Caco-2 (cell line): ENCODE measurements around the gene GNAQ. TPM values are rescaled to one million over a fixed set of nuclear protein-coding genes. Genes with fewer than 3 reads are reported as not detected.

Experiments
- BruUV-seq: library from RNA; stranded (reverse); fragments of 400-500 nt; replicated peaks from 2 replicates; lab custom pipeline; 2021; lab: Mats Ljungman, UMichigan
- CTCF ChIA-PET: fragments of 300-600 bp; sonication (Branson Sonifier 250); formaldehyde crosslinking; loops from one replicate; lab custom pipeline; 2022; ENCODE audit warnings: antibody characterized with exemption; lab: Charles Lee
- POLR2A ChIA-PET: fragments of 300-600 bp; sonication (Branson Sonifier 250); formaldehyde crosslinking; loops from one replicate; lab custom pipeline; 2022; ENCODE audit warnings: antibody characterized with exemption; lab: Charles Lee
- DNase-seq, 2 experiments: peaks; one replicate each; pipeline versions ENCODE4 v3.0.0 to v3.0.0-alpha.2; 2020 to 2022
- H3K27me3 ChIP-seq: replicated peaks from 2 replicates; pipeline ENCODE4 v1.6.0; 2011; ENCODE audit warnings: low read length; ENCODE audit not compliant: control insufficient read depth, insufficient read depth
- H3K36me3 ChIP-seq: 2 replicates; pipeline ENCODE4 v1.5.1; 2011; ENCODE audit warnings: low read length; ENCODE audit not compliant: control insufficient read depth, insufficient read depth
- H3K4me1 ChIP-seq: fragments of 250-450 bp; sonication (Bioruptor Pico); 2 replicates; pipeline ENCODE4 v1.5.1; 2020; ENCODE audit warnings: mild to moderate bottlenecking
- H3K4me3 ChIP-seq: 2 replicates; pipeline ENCODE4 v1.5.1; 2011; ENCODE audit warnings: low read depth, mild to moderate bottlenecking, control low read depth, low read length
- H3K9me3 ChIP-seq: fragments of 250-450 bp; sonication (Bioruptor Pico); 2 replicates; pipeline ENCODE4 v1.5.1; 2020; ENCODE audit warnings: mild to moderate bottlenecking, moderate library complexity
- H3K27ac Mint-ChIP-seq: one replicate; pipeline ENCODE4 v1.8.0; 2022; ENCODE audit warnings: mixed read lengths; ENCODE audit not compliant: unreplicated experiment
- H3K27me3 Mint-ChIP-seq: one replicate; pipeline ENCODE4 v1.8.0; 2022; ENCODE audit warnings: mixed read lengths; ENCODE audit not compliant: insufficient read depth, unreplicated experiment
- H3K36me3 Mint-ChIP-seq: one replicate; pipeline ENCODE4 v1.8.0; 2022; ENCODE audit warnings: mild to moderate bottlenecking, mixed read lengths; ENCODE audit not compliant: insufficient read depth, unreplicated experiment
- H3K4me1 Mint-ChIP-seq: one replicate; pipeline ENCODE4 v1.8.0; 2022; ENCODE audit warnings: low read depth, mixed read lengths; ENCODE audit not compliant: unreplicated experiment
- H3K4me3 Mint-ChIP-seq: one replicate; pipeline ENCODE4 v1.8.0; 2022; ENCODE audit warnings: mild to moderate bottlenecking, moderate library complexity, mixed read lengths; ENCODE audit not compliant: unreplicated experiment
- H3K9me3 Mint-ChIP-seq: one replicate; pipeline ENCODE4 v1.8.0; 2022; ENCODE audit warnings: mixed read lengths; ENCODE audit not compliant: unreplicated experiment
- CTCF ChIP-seq, 2 experiments: fragments of 200-600 bp in 1 of 2; IDR thresholded peaks; 1 replicate in 1 of 2; 2 replicates in 1 of 2; pipeline versions ENCODE4 v1.5.1 to v1.8.0; 2011 to 2022; ENCODE audit warnings: antibody characterized with exemption in 1 of 2, control low read depth in 1 of 2, inconsistent platforms in 1 of 2, low read depth in 1 of 2, low read length in 1 of 2, mild to moderate bottlenecking in 1 of 2, moderate library complexity in 1 of 2; ENCODE audit not compliant: insufficient read depth in 1 of 2, severe bottlenecking in 1 of 2, unreplicated experiment in 1 of 2
- intact Hi-C: fragments of 100-400 bp; cut with micrococcal nuclease; formaldehyde crosslinking; loops from one replicate; pipeline ENCODE4 v1.10.0; 2022; ENCODE audit not compliant: unreplicated experiment
- total RNA-seq: library from RNA; stranded (reverse); gene quantifications from 2 replicates; pipeline ENCODE4 v1.2.3, GENCODE V29; 2022

The GNAQ gene
- total RNA-seq, 1 experiment from 2014 or later = 10.1 TPM

GRCh38 chr9:77726814-77727213, 304.8 kb downstream of the GNAQ start:
- DNase-seq = no peak
- no peak overlapping the region for H3K4me3 Mint-ChIP-seq
- no peaks in the 10 kb centered on the region for H3K27me3 ChIP-seq
- H3K9me3 ChIP-seq = no peaks in the 10 kb centered on the region
- no peaks in the 10 kb centered on the region for H3K4me1 Mint-ChIP-seq
- no peaks in the 10 kb centered on the region for H3K4me1 ChIP-seq
- H3K36me3 ChIP-seq = no peaks in the 10 kb centered on the region
- H3K36me3 Mint-ChIP-seq = no peaks in the 10 kb centered on the region
- ChIA-PET CTCF (no interaction called here), POLR2A (no interaction called here)
- no peak overlapping the region for H3K4me3 ChIP-seq
- no peak for TF ChIP-seq CTCF (IDR thresholded peaks at IDR 0.05; ENCODE audit: insufficient read depth in 1 of 2, low read depth in 1 of 2, low read length in 1 of 2, severe bottlenecking in 1 of 2, unreplicated experiment in 1 of 2)
- no TSS peak for BruUV-seq
- no peak overlapping the region for H3K27ac Mint-ChIP-seq
- intact Hi-C loops = no loop called here
- no peaks in the 10 kb centered on the region for H3K9me3 Mint-ChIP-seq
- H3K27me3 Mint-ChIP-seq = no peaks in the 10 kb centered on the region

DNA sequence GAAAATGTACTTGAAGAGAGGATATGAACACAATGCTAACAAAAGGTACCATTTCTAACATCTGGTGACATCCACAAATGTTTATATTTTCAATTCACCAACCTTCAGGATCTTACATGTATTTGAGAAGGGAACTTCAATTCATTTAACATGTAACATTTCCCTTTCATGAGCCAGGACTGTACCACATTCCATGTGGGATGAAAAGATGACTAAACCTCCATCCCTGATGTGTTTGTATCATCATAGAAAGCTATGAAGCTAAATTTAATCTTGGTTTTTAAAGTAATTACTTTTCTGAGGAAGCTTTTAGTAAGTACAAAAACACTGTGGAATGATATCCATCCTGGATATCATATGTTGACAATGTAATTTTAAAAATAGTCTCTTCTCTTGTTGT, 305.3 kb downstream of the GNAQ start:
- DNase-seq = no peak
- ChIA-PET CTCF (no interaction called here), POLR2A (no interaction called here)
- no peak for TF ChIP-seq CTCF (IDR thresholded peaks at IDR 0.05; ENCODE audit: insufficient read depth in 1 of 2, low read depth in 1 of 2, low read length in 1 of 2, severe bottlenecking in 1 of 2, unreplicated experiment in 1 of 2)
- intact Hi-C loops = no loop called here
- Histone ChIP-seq H3K36me3 (no peaks in the 10 kb centered on the region), H3K4me3 (no peak overlapping the region), H3K4me1 (no peaks in the 10 kb centered on the region), H3K27me3 (no peaks in the 10 kb centered on the region), H3K9me3 (no peaks in the 10 kb centered on the region)
- H3K27me3 Mint-ChIP-seq = no peaks in the 10 kb centered on the region
- H3K36me3 Mint-ChIP-seq = no peaks in the 10 kb centered on the region
- no peaks in the 10 kb centered on the region for H3K4me1 Mint-ChIP-seq
- no peak overlapping the region for H3K27ac Mint-ChIP-seq
- H3K9me3 Mint-ChIP-seq = no peaks in the 10 kb centered on the region
- no peak overlapping the region for H3K4me3 Mint-ChIP-seq
- BruUV-seq = no TSS peak

GRCh38 chr9:77725820-77726219, 305.8 kb downstream of the GNAQ start:
- Mint-ChIP-seq H3K4me1 (no peaks in the 10 kb centered on the region), H3K9me3 (no peaks in the 10 kb centered on the region), H3K4me3 (no peak overlapping the region), H3K27ac (no peak overlapping the region), H3K36me3 (no peaks in the 10 kb centered on the region), H3K27me3 (no peaks in the 10 kb centered on the region)
- no peaks in the 10 kb centered on the region for H3K4me1 ChIP-seq
- no peaks in the 10 kb centered on the region for H3K9me3 ChIP-seq
- ChIA-PET CTCF (no interaction called here), POLR2A (no interaction called here)
- DNase-seq = no peak
- H3K27me3 ChIP-seq = no peaks in the 10 kb centered on the region
- no TSS peak for BruUV-seq
- TF ChIP-seq CTCF (IDR thresholded peaks at IDR 0.05; ENCODE audit: insufficient read depth in 1 of 2, low read depth in 1 of 2, low read length in 1 of 2, severe bottlenecking in 1 of 2, unreplicated experiment in 1 of 2) = no peak
- H3K36me3 ChIP-seq = no peaks in the 10 kb centered on the region
- intact Hi-C loops = no loop called here
- no peak overlapping the region for H3K4me3 ChIP-seq
